A673 (cell line): ENCODE measurements around the gene ZNF385B. TPM values are rescaled to one million over a fixed set of nuclear protein-coding genes. Genes with fewer than 3 reads are reported as not detected.

ENCODE experiments used
- BruUV-seq: library from RNA; stranded (reverse); fragments of 400-500 nt; replicated peaks from 2 replicates; lab custom pipeline; 2021; lab: Mats Ljungman, UMichigan
- CTCF ChIA-PET: fragments of 300-600 bp; sonication (Branson Sonifier 250); formaldehyde crosslinking; loops from one replicate; lab custom pipeline; 2022; ENCODE audit warnings: antibody characterized with exemption; lab: Charles Lee
- POLR2A ChIA-PET: fragments of 300-600 bp; sonication (Branson Sonifier 250); formaldehyde crosslinking; loops from one replicate; lab custom pipeline; 2022; ENCODE audit warnings: antibody characterized with exemption; ENCODE audit not compliant: low non-redundant PET; lab: Charles Lee
- DNase-seq: peaks from one replicate; pipeline ENCODE4 v3.0.0-alpha.2; 2015; ENCODE audit warnings: low spot score
- H3K27ac ChIP-seq: fragments of 200-600 bp; sonication (generic); 2 replicates; pipeline ENCODE4 v1.5.1; 2016; ENCODE audit warnings: mixed run types, low read depth, mild to moderate bottlenecking, mixed read lengths, antibody characterized with exemption, low read length; ENCODE audit not compliant: poor library complexity, severe bottlenecking
- H3K27me3 ChIP-seq: fragments of 200-600 bp; sonication (generic); replicated peaks from 2 replicates; pipeline ENCODE4 v1.6.1; 2017; ENCODE audit warnings: mixed run types, low read depth, mild to moderate bottlenecking, mixed read lengths, antibody characterized with exemption, low read length; ENCODE audit not compliant: insufficient read depth, poor library complexity
- H3K36me3 ChIP-seq: fragments of 200-600 bp; sonication (generic); 2 replicates; pipeline ENCODE4 v1.6.1; 2016; ENCODE audit warnings: mixed run types, mild to moderate bottlenecking, mixed read lengths, antibody characterized with exemption, low read length; ENCODE audit not compliant: insufficient read depth, poor library complexity, severe bottlenecking
- H3K4me1 ChIP-seq: fragments of 200-600 bp; sonication (generic); 2 replicates; pipeline ENCODE4 v1.6.1; 2017; ENCODE audit warnings: mixed run types, mild to moderate bottlenecking, mixed read lengths, antibody characterized with exemption, low read length; ENCODE audit not compliant: insufficient read depth, poor library complexity, severe bottlenecking
- H3K4me3 ChIP-seq: fragments of 200-600 bp; sonication (generic); 2 replicates; pipeline ENCODE4 v1.5.1; 2016; ENCODE audit warnings: low read depth, mixed run types, mild to moderate bottlenecking, mixed read lengths, low read length; ENCODE audit not compliant: poor library complexity, severe bottlenecking
- H3K9me3 ChIP-seq: fragments of 200-600 bp; sonication (generic); 2 replicates; pipeline ENCODE4 v1.6.1; 2016; ENCODE audit warnings: mixed run types, low read depth, mild to moderate bottlenecking, mixed read lengths, antibody characterized with exemption, low read length; ENCODE audit not compliant: poor library complexity, severe bottlenecking
- EZH2 ChIP-seq: fragments of 200-600 bp; sonication (generic); IDR thresholded peaks from 2 replicates; pipeline ENCODE4 v1.6.1; 2017; ENCODE audit warnings: borderline replicate concordance, low read depth, mild to moderate bottlenecking, mixed read lengths, antibody characterized with exemption, low read length; ENCODE audit not compliant: poor library complexity, severe bottlenecking
- intact Hi-C: fragments of 100-400 bp; cut with micrococcal nuclease; formaldehyde crosslinking; loops from one replicate; pipeline ENCODE4 v1.10.0; 2022; ENCODE audit not compliant: unreplicated experiment
- total RNA-seq: library from RNA; stranded (reverse); gene quantifications from 2 replicates; pipeline ENCODE4 v1.2.3, GENCODE V29; 2021
- TF ChIP-seq, protein P1 (sequence below): fragments of 300-800, 200-600 bp; sonication (generic); conservative IDR thresholded peaks from 2 replicates; pipeline ENCODE4 v1.5.1; 2017; ENCODE audit warnings: low read depth, mild to moderate bottlenecking, antibody characterized with exemption, low read length, moderate library complexity, mixed read lengths

Gene ZNF385B
- total RNA-seq, 1 experiment from 2014 or later = not detected

GRCh38 chr2:179854891-179855290, 6.5 kb downstream of the ZNF385B start:
- intact Hi-C loops = no loop called here
- H3K36me3 ChIP-seq = no peaks in the 10 kb centered on the region
- no peak for TF ChIP-seq EZH2
- TF ChIP-seq, protein P1, sequence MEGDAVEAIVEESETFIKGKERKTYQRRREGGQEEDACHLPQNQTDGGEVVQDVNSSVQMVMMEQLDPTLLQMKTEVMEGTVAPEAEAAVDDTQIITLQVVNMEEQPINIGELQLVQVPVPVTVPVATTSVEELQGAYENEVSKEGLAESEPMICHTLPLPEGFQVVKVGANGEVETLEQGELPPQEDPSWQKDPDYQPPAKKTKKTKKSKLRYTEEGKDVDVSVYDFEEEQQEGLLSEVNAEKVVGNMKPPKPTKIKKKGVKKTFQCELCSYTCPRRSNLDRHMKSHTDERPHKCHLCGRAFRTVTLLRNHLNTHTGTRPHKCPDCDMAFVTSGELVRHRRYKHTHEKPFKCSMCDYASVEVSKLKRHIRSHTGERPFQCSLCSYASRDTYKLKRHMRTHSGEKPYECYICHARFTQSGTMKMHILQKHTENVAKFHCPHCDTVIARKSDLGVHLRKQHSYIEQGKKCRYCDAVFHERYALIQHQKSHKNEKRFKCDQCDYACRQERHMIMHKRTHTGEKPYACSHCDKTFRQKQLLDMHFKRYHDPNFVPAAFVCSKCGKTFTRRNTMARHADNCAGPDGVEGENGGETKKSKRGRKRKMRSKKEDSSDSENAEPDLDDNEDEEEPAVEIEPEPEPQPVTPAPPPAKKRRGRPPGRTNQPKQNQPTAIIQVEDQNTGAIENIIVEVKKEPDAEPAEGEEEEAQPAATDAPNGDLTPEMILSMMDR = no peak
- H3K27me3 ChIP-seq = peaks cover 66% of the 10 kb centered on the region
- CTCF ChIA-PET = no interaction called here
- H3K27ac ChIP-seq = no peak overlapping the region
- POLR2A ChIA-PET = no interaction called here
- BruUV-seq = no TSS peak
- no peaks in the 10 kb centered on the region for H3K4me1 ChIP-seq
- H3K9me3 ChIP-seq = no peaks in the 10 kb centered on the region
- DNase-seq = no peak
- no peak overlapping the region for H3K4me3 ChIP-seq

- TF ChIP-seq, protein P1 = no peak
- no peak for TF ChIP-seq EZH2
- Histone ChIP-seq H3K27ac (no peak overlapping the region), H3K4me1 (no peaks in the 10 kb centered on the region), H3K4me3 (no peak overlapping the region), H3K9me3 (no peaks in the 10 kb centered on the region), H3K36me3 (no peaks in the 10 kb centered on the region), H3K27me3 (peaks cover 51% of the 10 kb centered on the region)
- no TSS peak for BruUV-seq
- ChIA-PET CTCF (no interaction called here), POLR2A (no interaction called here)
- intact Hi-C loops = no loop called here
- DNase-seq = no peak
Observed at GRCh38 chr2:179853108-179853507, 8.3 kb downstream of the ZNF385B start.

DNA sequence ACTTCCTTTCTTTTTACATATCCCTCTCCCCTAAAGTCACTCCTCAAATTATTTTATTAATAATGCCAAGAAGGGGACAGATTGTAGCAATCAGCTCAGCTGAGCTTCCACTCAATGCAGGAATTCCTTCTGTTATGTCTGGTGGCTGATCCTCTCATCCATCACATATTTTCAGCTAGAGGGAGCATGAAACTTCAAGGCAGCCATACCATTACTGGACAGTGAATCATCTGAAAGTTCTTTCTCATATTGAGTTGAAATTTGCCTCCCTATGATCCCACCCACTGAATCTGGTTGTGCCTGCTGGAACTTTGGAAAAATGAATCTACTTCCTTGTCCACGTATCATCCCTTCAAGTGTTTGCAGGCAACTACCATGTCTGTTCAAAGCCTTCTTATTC, 11.2 kb downstream of the ZNF385B start:
- Histone ChIP-seq H3K27me3 (peaks cover 23% of the 10 kb centered on the region), H3K27ac (no peak overlapping the region), H3K36me3 (no peaks in the 10 kb centered on the region), H3K4me1 (no peaks in the 10 kb centered on the region), H3K4me3 (no peak overlapping the region), H3K9me3 (no peaks in the 10 kb centered on the region)
- no peak for DNase-seq
- ChIA-PET POLR2A (no interaction called here), CTCF (no interaction called here)
- TF ChIP-seq EZH2 = no peak
- TF ChIP-seq, protein P1 = 0 out of 2 replicates have a peak, but pooled peaks have one; percentile 11
- intact Hi-C loops = no loop called here
- BruUV-seq = no TSS peak
